ENCODE measurements around the gene SLC9A3. TPM values are rescaled to one million over a fixed set of nuclear protein-coding genes. Genes with fewer than 3 reads are reported as not detected.

SLC9A3 gene
- total RNA-seq, 4 donors from 2014 or later = 5.9 to 8.2 (median 7.6) TPM

DNA sequence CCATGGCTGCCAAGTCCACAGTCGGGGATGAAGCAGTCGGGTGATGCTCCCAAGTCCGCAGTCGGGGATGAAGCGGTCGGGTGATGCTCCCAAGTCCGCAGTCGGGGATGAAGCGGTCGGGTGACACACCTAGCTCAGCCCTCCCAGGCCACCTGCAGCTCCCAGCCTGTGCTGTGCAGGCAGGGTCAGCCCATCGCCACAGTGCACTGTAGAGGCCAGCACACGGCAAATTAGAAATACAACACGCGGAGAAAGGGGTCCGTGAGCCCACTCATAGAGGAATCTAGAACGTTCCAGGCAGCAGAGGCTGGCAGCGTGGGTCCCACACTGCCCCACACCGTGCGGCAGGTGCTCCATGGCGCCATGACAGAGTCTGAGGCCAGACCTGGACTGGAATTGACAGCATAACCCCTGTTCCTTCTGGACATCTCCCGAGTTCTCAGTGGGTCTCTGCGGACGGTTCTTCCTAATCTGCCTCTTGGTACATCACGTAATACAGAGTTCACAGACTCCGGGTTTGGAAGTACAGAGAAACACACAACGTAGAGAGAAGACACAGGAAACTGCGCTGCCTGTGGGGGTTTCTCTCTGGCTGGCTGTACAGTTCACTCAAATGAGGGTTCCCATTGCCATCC, 89.0 kb downstream of the SLC9A3 start:
- no peak overlapping the region for H3K4me3 ChIP-seq (replicated peaks in 1 of 3)
- H3K36me3 ChIP-seq = no peaks in the 10 kb centered on the region
- no peaks in the 10 kb centered on the region for H3K4me1 ChIP-seq
- WGBS, 2 donors = 83% methylated on average over 27 of the region's 27 CpGs
- TF ChIP-seq, protein P1, sequence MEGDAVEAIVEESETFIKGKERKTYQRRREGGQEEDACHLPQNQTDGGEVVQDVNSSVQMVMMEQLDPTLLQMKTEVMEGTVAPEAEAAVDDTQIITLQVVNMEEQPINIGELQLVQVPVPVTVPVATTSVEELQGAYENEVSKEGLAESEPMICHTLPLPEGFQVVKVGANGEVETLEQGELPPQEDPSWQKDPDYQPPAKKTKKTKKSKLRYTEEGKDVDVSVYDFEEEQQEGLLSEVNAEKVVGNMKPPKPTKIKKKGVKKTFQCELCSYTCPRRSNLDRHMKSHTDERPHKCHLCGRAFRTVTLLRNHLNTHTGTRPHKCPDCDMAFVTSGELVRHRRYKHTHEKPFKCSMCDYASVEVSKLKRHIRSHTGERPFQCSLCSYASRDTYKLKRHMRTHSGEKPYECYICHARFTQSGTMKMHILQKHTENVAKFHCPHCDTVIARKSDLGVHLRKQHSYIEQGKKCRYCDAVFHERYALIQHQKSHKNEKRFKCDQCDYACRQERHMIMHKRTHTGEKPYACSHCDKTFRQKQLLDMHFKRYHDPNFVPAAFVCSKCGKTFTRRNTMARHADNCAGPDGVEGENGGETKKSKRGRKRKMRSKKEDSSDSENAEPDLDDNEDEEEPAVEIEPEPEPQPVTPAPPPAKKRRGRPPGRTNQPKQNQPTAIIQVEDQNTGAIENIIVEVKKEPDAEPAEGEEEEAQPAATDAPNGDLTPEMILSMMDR (IDR thresholded peaks at IDR 0.05) = no peak
- no peak for TF ChIP-seq POLR2A (IDR thresholded peaks at IDR 0.05)
- no peaks in the 10 kb centered on the region for H3K9me3 ChIP-seq
- H3K27ac ChIP-seq = no peak overlapping the region
- no peaks in the 10 kb centered on the region for H3K27me3 ChIP-seq
- no peak for DNase-seq
- intact Hi-C loops (cut with DNase I) = no loop called here

DNA sequence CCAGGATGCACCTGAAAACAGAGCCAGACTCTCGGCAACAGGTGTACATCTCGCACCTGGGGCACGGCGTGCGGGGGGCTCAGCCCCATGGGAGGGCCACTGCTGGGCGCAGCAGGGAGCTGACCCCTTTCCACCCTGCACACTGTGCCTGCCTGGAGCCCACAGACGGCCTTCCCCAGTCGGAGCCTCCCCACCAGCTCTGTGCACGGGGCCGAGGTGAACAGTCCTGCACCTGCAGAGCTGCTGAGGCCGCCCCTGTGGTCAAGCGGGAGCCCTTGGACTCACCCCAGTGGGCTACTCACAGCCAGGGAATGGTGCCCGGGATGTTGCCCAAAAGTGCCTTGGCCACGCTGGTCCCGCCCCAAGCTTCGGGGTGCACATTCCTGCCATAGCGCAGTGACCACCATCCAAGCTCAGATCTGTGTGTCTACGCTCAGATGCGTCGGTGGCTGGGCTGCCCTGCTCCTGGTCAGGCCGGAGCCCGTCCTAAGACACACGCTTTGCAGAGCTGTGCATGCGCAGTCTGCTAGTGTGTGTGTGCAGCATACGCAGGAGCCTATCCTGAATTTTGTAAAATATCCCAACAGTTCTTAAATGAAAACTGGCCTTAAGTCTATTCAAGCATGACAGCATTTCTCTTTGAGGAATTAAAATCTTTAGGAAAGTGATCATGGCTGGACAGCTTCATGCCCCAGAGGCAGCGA, 89.7 kb downstream of the SLC9A3 start:
- Histone ChIP-seq H3K36me3 (no peaks in the 10 kb centered on the region), H3K27ac (no peak overlapping the region), H3K9me3 (no peaks in the 10 kb centered on the region), H3K4me1 (no peaks in the 10 kb centered on the region), H3K27me3 (no peaks in the 10 kb centered on the region), H3K4me3 (replicated peaks in 1 of 3) (no peak overlapping the region)
- intact Hi-C loops (cut with DNase I) = no loop called here
- WGBS, 2 donors = 77 to 91% methylated on average over 14 to 22 of the region's 26 CpGs
- DNase-seq = no peak
- TF ChIP-seq POLR2A (IDR thresholded peaks at IDR 0.05) = no peak
- TF ChIP-seq, protein P1 (IDR thresholded peaks at IDR 0.05) = no peak

DNA sequence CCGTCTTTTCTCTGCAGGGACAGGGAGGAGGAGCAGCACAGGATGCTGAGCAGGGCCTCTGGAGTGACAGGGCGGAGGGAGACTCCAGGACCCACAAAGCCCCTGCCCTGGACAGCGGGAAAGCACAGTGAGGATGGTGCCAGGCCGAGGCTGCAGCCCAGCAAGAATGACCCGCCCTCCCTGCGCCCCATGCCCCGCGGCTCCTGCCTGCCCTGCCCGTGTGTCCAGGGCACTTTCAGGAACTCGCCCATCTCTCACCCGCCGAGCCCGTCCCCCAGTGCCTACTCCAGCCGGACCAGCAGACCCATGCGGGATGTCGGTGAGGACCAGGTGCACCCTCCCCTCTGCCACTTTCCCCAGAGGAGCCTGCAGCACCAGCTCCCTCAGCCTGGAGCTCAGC, 90.4 kb downstream of the SLC9A3 start:
- Histone ChIP-seq H3K27ac (no peak overlapping the region), H3K9me3 (no peaks in the 10 kb centered on the region), H3K4me3 (replicated peaks in 1 of 3) (no peak overlapping the region), H3K4me1 (no peaks in the 10 kb centered on the region), H3K36me3 (no peaks in the 10 kb centered on the region), H3K27me3 (no peaks in the 10 kb centered on the region)
- intact Hi-C loops (cut with DNase I) = no loop called here
- whole genome bisulfite sequencing, 2 donors = 80 to 84% methylated on average over 10 to 11 of the region's 16 CpGs
- DNase-seq = no peak
- TF ChIP-seq, protein P1 (IDR thresholded peaks at IDR 0.05) = no peak
- no peak for TF ChIP-seq POLR2A (IDR thresholded peaks at IDR 0.05)

DNA sequence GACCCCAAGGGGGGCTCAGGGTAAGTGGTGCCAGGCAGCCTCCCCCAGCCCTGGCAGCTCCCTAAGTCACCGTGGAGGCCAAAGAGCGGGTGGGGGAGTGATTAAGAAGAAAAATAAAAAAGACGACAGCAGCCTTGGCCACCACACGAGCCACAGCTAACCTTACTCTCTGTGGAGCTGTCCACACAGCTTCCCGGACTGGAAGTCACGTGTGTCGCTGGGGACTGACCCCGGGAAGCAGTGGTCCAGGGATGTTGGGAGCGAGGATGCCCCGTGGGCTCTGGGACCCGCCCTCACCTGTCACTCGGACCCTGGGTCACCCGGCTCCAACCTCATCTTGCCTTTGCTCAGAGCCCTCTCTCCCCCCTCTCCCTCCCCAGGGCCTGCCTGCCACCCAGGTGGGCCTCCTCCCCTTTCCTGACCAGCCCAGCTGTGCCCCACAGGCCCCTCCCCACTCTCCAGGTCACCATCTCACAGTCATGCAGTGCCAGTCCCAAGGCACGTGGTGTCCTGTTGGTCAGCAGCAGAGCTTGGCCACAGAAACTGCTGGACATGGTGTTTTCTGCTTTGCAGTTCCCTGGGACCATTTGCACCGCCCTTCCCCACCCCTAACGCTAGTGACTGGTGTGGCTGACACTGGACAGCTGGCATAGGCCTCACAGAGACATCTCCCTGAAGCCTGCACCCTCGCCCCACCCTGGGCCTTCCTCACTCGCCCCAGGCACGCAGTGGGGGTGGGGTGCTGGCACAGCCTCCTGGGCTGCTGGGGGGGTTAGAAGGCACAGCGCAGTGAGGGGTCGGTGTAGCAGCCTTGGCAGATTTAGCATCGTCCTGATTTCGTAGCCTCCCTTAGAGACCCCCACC, 91.1 kb downstream of the SLC9A3 start:
- intact Hi-C loops (cut with DNase I) = no loop called here
- Histone ChIP-seq H3K4me1 (no peaks in the 10 kb centered on the region), H3K27me3 (no peaks in the 10 kb centered on the region), H3K27ac (no peak overlapping the region), H3K4me3 (replicated peaks in 1 of 3) (no peak overlapping the region), H3K36me3 (no peaks in the 10 kb centered on the region), H3K9me3 (no peaks in the 10 kb centered on the region)
- no peak for DNase-seq
- 79 to 80% methylated on average over 18 to 22 of the region's 23 CpGs for WGBS, 2 donors
- no peak for TF ChIP-seq POLR2A (IDR thresholded peaks at IDR 0.05)
- TF ChIP-seq, protein P1 (IDR thresholded peaks at IDR 0.05) = no peak
